Measurements from ENCODE around the gene PPP2R3B. TPM values are rescaled to one million over a fixed set of nuclear protein-coding genes. Genes with fewer than 3 reads are reported as not detected.

The PPP2R3B gene
- total RNA-seq, 1 donor from 2014 or later = 47.6 TPM

- no peaks in the 10 kb centered on the region for H3K27me3 Mint-ChIP-seq (ENCODE audit: low read depth)
- H3K4me1 Mint-ChIP-seq (ENCODE audit: low read depth) = peaks cover 6% of the 10 kb centered on the region
- H3K9me3 Mint-ChIP-seq = peaks cover 42% of the 10 kb centered on the region
- peaks cover 60% of the 10 kb centered on the region for H3K36me3 Mint-ChIP-seq (ENCODE audit: low read depth)
- no peak for DNase-seq (ENCODE audit: low spot score)
- H3K4me3 Mint-ChIP-seq (ENCODE audit: low read depth) = no peak overlapping the region
- intact Hi-C loops (cut with micrococcal nuclease) = no loop called here
- no peak overlapping the region for H3K27ac Mint-ChIP-seq
Observed at GRCh38 chrX:362351-362750, 24.4 kb downstream of the PPP2R3B start.

GRCh38 chrX:361231-362145 is 25.2 kb downstream of the PPP2R3B start:
- Mint-ChIP-seq H3K9me3 (peaks cover 47% of the 10 kb centered on the region), H3K27ac (no peak overlapping the region), H3K27me3 (ENCODE audit: low read depth) (no peaks in the 10 kb centered on the region), H3K36me3 (ENCODE audit: low read depth) (peaks cover 68% of the 10 kb centered on the region), H3K4me1 (ENCODE audit: low read depth) (peaks cover 14% of the 10 kb centered on the region), H3K4me3 (ENCODE audit: low read depth) (no peak overlapping the region)
- intact Hi-C loops (cut with micrococcal nuclease) = no loop called here
- no peak for DNase-seq (ENCODE audit: low spot score)

GRCh38 chrX:360496-361150 is 26.1 kb downstream of the PPP2R3B start:
- Mint-ChIP-seq H3K4me1 (ENCODE audit: low read depth) (peaks cover 17% of the 10 kb centered on the region), H3K9me3 (peaks cover 47% of the 10 kb centered on the region), H3K36me3 (ENCODE audit: low read depth) (peaks cover 70% of the 10 kb centered on the region), H3K27ac (no peak overlapping the region), H3K4me3 (ENCODE audit: low read depth) (no peak overlapping the region), H3K27me3 (ENCODE audit: low read depth) (no peaks in the 10 kb centered on the region)
- intact Hi-C loops (cut with micrococcal nuclease) = no loop called here
- no peak for DNase-seq (ENCODE audit: low spot score)

- no peak for DNase-seq (ENCODE audit: low spot score)
- H3K4me1 Mint-ChIP-seq (ENCODE audit: low read depth) = peaks cover 17% of the 10 kb centered on the region
- intact Hi-C loops (cut with micrococcal nuclease) = no loop called here
- no peak overlapping the region for H3K27ac Mint-ChIP-seq
- no peak overlapping the region for H3K4me3 Mint-ChIP-seq (ENCODE audit: low read depth)
- peaks cover 46% of the 10 kb centered on the region for H3K9me3 Mint-ChIP-seq
- H3K36me3 Mint-ChIP-seq (ENCODE audit: low read depth) = peaks cover 68% of the 10 kb centered on the region
- no peaks in the 10 kb centered on the region for H3K27me3 Mint-ChIP-seq (ENCODE audit: low read depth)
Observed at GRCh38 chrX:358651-359143, 28.0 kb downstream of the PPP2R3B start.

GRCh38 chrX:357693-358471 is 28.8 kb downstream of the PPP2R3B start:
- Mint-ChIP-seq H3K9me3 (peaks cover 38% of the 10 kb centered on the region), H3K4me3 (ENCODE audit: low read depth) (peak overlapping the region; percentile 43), H3K4me1 (ENCODE audit: low read depth) (peaks cover 17% of the 10 kb centered on the region), H3K27ac (peak overlapping the region; percentile 83), H3K27me3 (ENCODE audit: low read depth) (no peaks in the 10 kb centered on the region), H3K36me3 (ENCODE audit: low read depth) (peaks cover 60% of the 10 kb centered on the region)
- intact Hi-C loops (cut with micrococcal nuclease) = no loop called here
- peak; percentile 26 for DNase-seq (ENCODE audit: low spot score)

GRCh38 chrX:357035-357692 is 29.5 kb downstream of the PPP2R3B start:
- peaks cover 54% of the 10 kb centered on the region for H3K36me3 Mint-ChIP-seq (ENCODE audit: low read depth)
- H3K4me3 Mint-ChIP-seq (ENCODE audit: low read depth) = peak overlapping the region; percentile 43

GRCh38 chrX:356385-357034 is 30.2 kb downstream of the PPP2R3B start:
- H3K9me3 Mint-ChIP-seq = peaks cover 26% of the 10 kb centered on the region
- H3K27me3 Mint-ChIP-seq (ENCODE audit: low read depth) = no peaks in the 10 kb centered on the region
- H3K4me3 Mint-ChIP-seq (ENCODE audit: low read depth) = no peak overlapping the region
- intact Hi-C loops (cut with micrococcal nuclease) = no loop called here
- H3K36me3 Mint-ChIP-seq (ENCODE audit: low read depth) = peaks cover 47% of the 10 kb centered on the region
- no peak for DNase-seq (ENCODE audit: low spot score)
- H3K4me1 Mint-ChIP-seq (ENCODE audit: low read depth) = peaks cover 17% of the 10 kb centered on the region
- peak overlapping the region; percentile 83 for H3K27ac Mint-ChIP-seq

More at GRCh38 chrX:357035-357692, 29.5 kb downstream of the PPP2R3B start:
- Mint-ChIP-seq H3K4me1 (ENCODE audit: low read depth) (peaks cover 17% of the 10 kb centered on the region), H3K27ac (peak overlapping the region; percentile 83), H3K27me3 (ENCODE audit: low read depth) (no peaks in the 10 kb centered on the region), H3K9me3 (peaks cover 32% of the 10 kb centered on the region)
- intact Hi-C loops (cut with micrococcal nuclease) = no loop called here
- DNase-seq (ENCODE audit: low spot score) = no peak

GRCh38 chrX:355329-356050 is 31.2 kb downstream of the PPP2R3B start:
- Mint-ChIP-seq H3K9me3 (peaks cover 23% of the 10 kb centered on the region), H3K36me3 (ENCODE audit: low read depth) (peaks cover 37% of the 10 kb centered on the region), H3K4me1 (ENCODE audit: low read depth) (peaks cover 17% of the 10 kb centered on the region), H3K27ac (no peak overlapping the region), H3K27me3 (ENCODE audit: low read depth) (no peaks in the 10 kb centered on the region), H3K4me3 (ENCODE audit: low read depth) (no peak overlapping the region)
- intact Hi-C loops (cut with micrococcal nuclease) = no loop called here
- no peak for DNase-seq (ENCODE audit: low spot score)

- H3K27me3 Mint-ChIP-seq (ENCODE audit: low read depth) = no peaks in the 10 kb centered on the region
- H3K4me3 Mint-ChIP-seq (ENCODE audit: low read depth) = no peak overlapping the region
- no peak for DNase-seq (ENCODE audit: low spot score)
- peaks cover 17% of the 10 kb centered on the region for H3K4me1 Mint-ChIP-seq (ENCODE audit: low read depth)
- intact Hi-C loops (cut with micrococcal nuclease) = no loop called here
- peaks cover 22% of the 10 kb centered on the region for H3K36me3 Mint-ChIP-seq (ENCODE audit: low read depth)
- peaks cover 10% of the 10 kb centered on the region for H3K9me3 Mint-ChIP-seq
- no peak overlapping the region for H3K27ac Mint-ChIP-seq
Observed at GRCh38 chrX:353566-354535, 32.9 kb downstream of the PPP2R3B start.

GRCh38 chrX:352582-353314 is 34.0 kb downstream of the PPP2R3B start:
- no peak for DNase-seq (ENCODE audit: low spot score)
- peaks cover 8% of the 10 kb centered on the region for H3K9me3 Mint-ChIP-seq
- H3K4me3 Mint-ChIP-seq (ENCODE audit: low read depth) = no peak overlapping the region
- H3K36me3 Mint-ChIP-seq (ENCODE audit: low read depth) = peaks cover 17% of the 10 kb centered on the region
- intact Hi-C loops (cut with micrococcal nuclease) = no loop called here
- H3K27me3 Mint-ChIP-seq (ENCODE audit: low read depth) = no peaks in the 10 kb centered on the region
- peaks cover 15% of the 10 kb centered on the region for H3K4me1 Mint-ChIP-seq (ENCODE audit: low read depth)
- H3K27ac Mint-ChIP-seq = no peak overlapping the region
